BJ (cell line): ENCODE results near the gene IGSF22. TPM values are rescaled to one million over a fixed set of nuclear protein-coding genes. Genes with fewer than 3 reads are reported as not detected.

ENCODE experiments used
- CTCF ChIA-PET: fragments of 350-600 bp; formaldehyde crosslinking; extraction: SDS; loops from one replicate; lab custom pipeline; 2021; ENCODE audit warnings: antibody characterized with exemption, inconsistent platforms; lab: Yijun Ruan, JAX
- POLR2A ChIA-PET: fragments of 300-600 bp; sonication (Branson Sonifier 250); formaldehyde crosslinking; extraction: SDS; loops from one replicate; lab custom pipeline; 2021; ENCODE audit warnings: antibody characterized with exemption; lab: Charles Lee
- DNase-seq: peaks from one replicate; pipeline ENCODE4 v3.0.0-alpha.2; 2011; ENCODE audit warnings: low read depth
- H3K27me3 ChIP-seq: 2 replicates; pipeline ENCODE4 v1.6.0; 2011; ENCODE audit warnings: low read length; ENCODE audit not compliant: control insufficient read depth, insufficient read depth
- H3K36me3 ChIP-seq: 2 replicates; pipeline ENCODE4 v1.5.1; 2011; ENCODE audit warnings: low read length; ENCODE audit not compliant: control insufficient read depth, insufficient read depth
- H3K4me3 ChIP-seq: 2 replicates; pipeline ENCODE4 v1.5.1; 2011; ENCODE audit warnings: low read depth, mild to moderate bottlenecking, control low read depth, low read length
- polyA plus RNA-seq: library from polyadenylated mRNA; depleted of rRNA; stranded (reverse); fragments of >200 nt; gene quantifications from 2 replicates; pipeline ENCODE4 v1.2.3, GENCODE V29; 2011
- TF ChIP-seq, protein P1 (sequence below): IDR thresholded peaks from 2 replicates; pipeline ENCODE4 v1.5.1; 2011; ENCODE audit warnings: low read depth, mild to moderate bottlenecking, control low read depth, inconsistent platforms, low read length, moderate library complexity; ENCODE audit not compliant: insufficient read depth

Gene IGSF22
- polyA plus RNA-seq, 1 experiment: 0.15 TPM

DNA sequence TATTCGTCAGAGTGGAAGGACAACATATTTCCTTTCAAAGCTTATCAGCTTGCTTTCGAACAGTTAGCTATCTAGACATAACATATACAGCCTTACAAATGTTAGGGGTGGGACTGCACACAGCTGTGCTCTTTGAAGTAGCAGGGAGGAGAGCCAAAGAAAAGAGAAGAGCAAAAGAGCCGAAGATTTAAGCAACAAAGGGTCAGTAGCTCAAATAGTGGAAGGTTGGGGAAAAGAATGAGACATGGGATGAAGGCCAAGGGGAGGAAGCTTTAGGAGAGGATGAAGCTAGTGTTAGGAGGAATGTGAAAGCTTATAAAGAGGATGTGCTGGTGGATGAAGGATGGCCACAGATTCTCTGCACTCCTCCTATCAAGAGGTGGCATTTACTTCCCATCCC, 31.8 kb upstream of the IGSF22 start:
- POLR2A ChIA-PET: no interaction called here
- CTCF ChIA-PET: interaction anchor here (0.9 to 2.0 kb wide), 8 partner anchors 20 to 755 kb away, joined by 3 to 6 read pairs (median 3); no protein-coding TSS in a partner anchor
- Histone ChIP-seq H3K27me3 (peaks cover 5% of the 10 kb centered on the region), H3K4me3 (no peak overlapping the region), H3K36me3 (no peaks in the 10 kb centered on the region)
- TF ChIP-seq, protein P1, sequence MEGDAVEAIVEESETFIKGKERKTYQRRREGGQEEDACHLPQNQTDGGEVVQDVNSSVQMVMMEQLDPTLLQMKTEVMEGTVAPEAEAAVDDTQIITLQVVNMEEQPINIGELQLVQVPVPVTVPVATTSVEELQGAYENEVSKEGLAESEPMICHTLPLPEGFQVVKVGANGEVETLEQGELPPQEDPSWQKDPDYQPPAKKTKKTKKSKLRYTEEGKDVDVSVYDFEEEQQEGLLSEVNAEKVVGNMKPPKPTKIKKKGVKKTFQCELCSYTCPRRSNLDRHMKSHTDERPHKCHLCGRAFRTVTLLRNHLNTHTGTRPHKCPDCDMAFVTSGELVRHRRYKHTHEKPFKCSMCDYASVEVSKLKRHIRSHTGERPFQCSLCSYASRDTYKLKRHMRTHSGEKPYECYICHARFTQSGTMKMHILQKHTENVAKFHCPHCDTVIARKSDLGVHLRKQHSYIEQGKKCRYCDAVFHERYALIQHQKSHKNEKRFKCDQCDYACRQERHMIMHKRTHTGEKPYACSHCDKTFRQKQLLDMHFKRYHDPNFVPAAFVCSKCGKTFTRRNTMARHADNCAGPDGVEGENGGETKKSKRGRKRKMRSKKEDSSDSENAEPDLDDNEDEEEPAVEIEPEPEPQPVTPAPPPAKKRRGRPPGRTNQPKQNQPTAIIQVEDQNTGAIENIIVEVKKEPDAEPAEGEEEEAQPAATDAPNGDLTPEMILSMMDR: no peak
- DNase-seq: no peak

DNA sequence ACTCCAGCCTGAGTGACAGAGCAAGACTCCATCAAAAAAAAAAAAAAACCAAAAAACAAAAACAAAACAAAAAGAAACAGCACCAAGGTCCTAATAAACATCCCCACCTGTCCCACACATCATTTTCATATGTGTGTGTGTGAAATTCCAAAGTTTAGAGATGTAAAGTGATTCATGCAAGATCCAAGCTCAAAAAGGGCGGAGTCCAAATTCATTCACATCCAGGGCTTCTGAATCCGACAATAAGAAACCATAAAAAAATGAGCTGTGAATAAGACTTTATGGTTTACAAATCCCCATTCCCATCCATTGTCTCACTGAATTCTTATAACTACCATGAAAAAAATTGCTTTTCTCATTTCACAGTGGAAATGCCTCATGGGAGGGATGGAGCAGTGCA, 30.9 kb upstream of the IGSF22 start:
- POLR2A ChIA-PET: no interaction called here

DNA sequence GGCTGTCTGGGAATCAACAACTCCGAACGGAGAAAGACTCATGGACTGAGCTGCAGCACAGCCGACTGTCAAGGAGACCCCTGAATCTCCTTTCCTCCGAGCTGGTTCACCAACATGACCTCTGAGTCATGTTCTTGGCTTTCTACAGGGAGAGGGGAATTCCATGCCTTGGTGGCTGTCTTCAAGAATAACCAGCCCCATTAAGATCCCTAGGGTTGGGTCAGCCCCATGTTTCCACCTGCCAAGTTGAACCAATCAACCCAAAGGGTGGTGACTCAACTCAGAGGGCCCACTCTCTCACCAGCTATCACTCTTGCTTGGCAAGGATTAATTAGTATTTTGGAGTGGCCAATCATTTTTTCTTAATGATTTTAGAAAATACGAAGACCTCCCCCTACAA, 28.3 kb upstream of the IGSF22 start:
- TF ChIP-seq, protein P1: no peak
- POLR2A ChIA-PET: no interaction called here
- no peak for DNase-seq
- CTCF ChIA-PET: interaction anchor here (0.6 kb wide), 1 partner anchor 13 kb away, joined by 3 read pairs; no protein-coding TSS in a partner anchor
- peaks cover 5% of the 10 kb centered on the region for H3K27me3 ChIP-seq
- no peaks in the 10 kb centered on the region for H3K36me3 ChIP-seq
- H3K4me3 ChIP-seq: no peak overlapping the region

More for the DNA sequence above, 30.9 kb upstream of the IGSF22 start:
- Histone ChIP-seq H3K36me3 (no peaks in the 10 kb centered on the region), H3K27me3 (peaks cover 5% of the 10 kb centered on the region), H3K4me3 (no peak overlapping the region)
- DNase-seq: no peak
- TF ChIP-seq, protein P1: no peak
- CTCF ChIA-PET: interaction anchor here (0.7 to 2.0 kb wide), 4 partner anchors 25 to 641 kb away, joined by 3 to 6 read pairs (median 3); no protein-coding TSS in a partner anchor

DNA sequence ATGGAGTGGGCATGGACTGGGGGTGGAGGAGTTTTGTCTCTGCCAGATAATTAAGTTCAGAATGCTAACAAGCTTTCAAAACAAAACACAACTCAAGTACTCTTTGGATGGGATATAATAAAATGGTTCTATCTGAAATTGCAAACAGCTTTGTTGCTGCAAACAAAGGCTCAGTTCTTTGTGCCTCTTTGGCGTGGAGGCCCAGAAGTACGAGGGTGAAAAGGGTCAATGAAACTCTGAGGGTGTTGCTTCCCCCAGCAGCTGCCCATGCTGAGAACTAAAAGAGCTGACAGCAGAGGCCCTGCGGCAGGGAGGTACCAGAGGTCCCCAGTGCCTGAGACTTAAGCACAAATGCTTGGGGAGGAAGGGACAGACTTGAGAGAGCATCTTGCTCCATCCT, 26.5 kb upstream of the IGSF22 start:
- H3K27me3 ChIP-seq: peaks cover 3% of the 10 kb centered on the region
- ChIA-PET POLR2A (no interaction called here), CTCF (interaction anchor here (1.0 kb wide), 2 partner anchors 11 to 35 kb away, joined by 3 read pairs; no protein-coding TSS in a partner anchor)
- no peaks in the 10 kb centered on the region for H3K36me3 ChIP-seq
- no peak overlapping the region for H3K4me3 ChIP-seq
- TF ChIP-seq, protein P1: no peak
- no peak for DNase-seq

DNA sequence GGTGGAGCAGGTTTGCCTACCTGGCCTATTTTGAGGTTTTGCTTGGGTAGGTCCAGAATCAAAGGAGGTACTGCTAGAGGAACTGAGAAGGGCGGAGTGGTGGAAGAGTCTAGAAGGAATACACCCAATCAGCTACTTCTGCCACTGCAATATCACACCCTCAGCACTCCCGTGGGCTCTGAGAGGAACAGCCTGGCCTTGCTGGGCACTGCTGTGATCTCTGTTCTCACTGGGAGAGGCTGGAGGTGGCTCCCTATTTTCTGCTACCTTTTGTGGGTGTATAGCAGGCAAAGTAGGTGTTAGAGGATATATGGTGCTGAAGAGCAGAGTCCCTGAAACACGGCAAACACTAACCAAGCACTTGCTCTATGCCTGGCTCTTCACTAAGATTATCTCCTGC, 25.0 kb upstream of the IGSF22 start:
- Histone ChIP-seq H3K36me3 (no peaks in the 10 kb centered on the region), H3K4me3 (no peak overlapping the region), H3K27me3 (no peaks in the 10 kb centered on the region; the same call in 1 of the 2 replicates)
- no peak for DNase-seq
- POLR2A ChIA-PET: no interaction called here
- TF ChIP-seq, protein P1: no peak
- CTCF ChIA-PET: interaction anchor here (0.7 to 1.7 kb wide), 5 partner anchors 14 to 635 kb away, joined by 3 to 8 read pairs (median 3); no protein-coding TSS in a partner anchor
